Ishikawa (cell line): ENCODE data around the gene RRM2.

ENCODE experiments used
- NFIC ChIP-seq: IDR thresholded peaks from 2 replicates; pipeline ENCODE4 v1.6.1; 2012
- RAD21 ChIP-seq: IDR thresholded peaks from 2 replicates; pipeline ENCODE4 v1.6.1; 2012; ENCODE audit warnings: low read depth
- TEAD4 ChIP-seq: IDR thresholded peaks from 2 replicates; pipeline ENCODE4 v1.6.1; 2012
- TF ChIP-seq, protein P1 (sequence below): IDR thresholded peaks from 2 replicates; pipeline ENCODE4 v1.6.1; 2012

DNA sequence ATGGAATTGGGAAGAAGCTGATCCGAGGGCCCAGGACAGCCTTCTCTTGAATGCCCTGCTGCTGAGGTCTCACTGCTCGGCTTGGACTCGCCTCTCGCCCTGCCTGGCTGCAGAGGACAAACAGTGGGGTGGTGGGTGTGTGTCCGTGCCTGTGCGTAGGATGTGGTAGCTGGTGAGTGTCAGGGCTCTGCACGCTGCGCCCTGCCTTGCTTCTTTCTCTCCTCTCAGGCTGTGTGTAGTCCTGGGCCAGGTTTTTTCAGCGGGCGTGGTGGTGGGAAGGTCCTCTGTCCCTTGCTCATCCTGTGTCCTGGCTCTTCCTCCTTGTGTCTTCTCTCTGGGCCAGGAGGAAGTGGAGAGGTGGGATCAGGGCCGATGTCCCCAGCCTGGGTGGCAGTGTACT, 44.8 kb downstream of the RRM2 start:
- TF ChIP-seq NFIC (no peak), TEAD4 (no peak), RAD21 (no peak)
- TF ChIP-seq, protein P1, sequence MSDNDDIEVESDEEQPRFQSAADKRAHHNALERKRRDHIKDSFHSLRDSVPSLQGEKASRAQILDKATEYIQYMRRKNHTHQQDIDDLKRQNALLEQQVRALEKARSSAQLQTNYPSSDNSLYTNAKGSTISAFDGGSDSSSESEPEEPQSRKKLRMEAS = no peak
